ENCODE data around the gene SEC31A. TPM values are rescaled to one million over a fixed set of nuclear protein-coding genes. Genes with fewer than 3 reads are reported as not detected.
"Not testable (repeated sequence)": the region's sequence is repeated elsewhere in the genome, so short reads cannot be mapped to it uniquely, and the experiment has no call there.

SEC31A gene
- total and polyA plus RNA-seq, 8 donors, result 72.1 to 590 (median 128) TPM

GRCh38 chr4:82842593-82842992 is 48.4 kb downstream of the SEC31A start:
- no peak for TF ChIP-seq EP300 (IDR thresholded peaks at IDR 0.05)
- no peak for TF ChIP-seq POLR2A (IDR thresholded peaks at IDR 0.05)
- TF ChIP-seq POLR2AphosphoS5 (IDR thresholded peaks at IDR 0.05), result no peak
- TF ChIP-seq CTCF (IDR thresholded peaks at IDR 0.05), result no peak
- intact Hi-C loops (cut with DNase I; ENCODE audit: low total_unique reads), result no loop called here
- Histone ChIP-seq H3K36me3 (peaks cover 70 to 100% (median 100%) of the 10 kb centered on the region in 4 donors), H3K4me3 (no peak overlapping the region), H3K9me3 (no peaks in the 10 kb centered on the region), H3K4me1 (peaks cover 0 to 17% (median 6%) of the 10 kb centered on the region in 4 donors), H3K27ac (no peak overlapping the region), H3K27me3 (no peaks in the 10 kb centered on the region)
- DNase-seq, result peak in 1 of 2 donors; percentile 16

GRCh38 chr4:82839624-82840023 is 51.3 kb downstream of the SEC31A start:
- H3K4me1 ChIP-seq, result peaks cover 0 to 17% (median 6%) of the 10 kb centered on the region in 4 donors
- H3K9me3 ChIP-seq, result no peaks in the 10 kb centered on the region
- H3K4me3 ChIP-seq, result no peak overlapping the region
- intact Hi-C loops (cut with DNase I; ENCODE audit: low total_unique reads), result no loop called here
- no peak for DNase-seq
- no peaks in the 10 kb centered on the region for H3K27me3 ChIP-seq
- 50 to 70% (median 66%) methylated on average over 1 of the region's 1 CpG for WGBS, 5 donors
- TF ChIP-seq EP300 (IDR thresholded peaks at IDR 0.05) (no peak), POLR2AphosphoS5 (IDR thresholded peaks at IDR 0.05) (no peak), CTCF (IDR thresholded peaks at IDR 0.05) (no peak), POLR2A (IDR thresholded peaks at IDR 0.05) (no peak)
- H3K36me3 ChIP-seq, result peaks cover 56 to 98% (median 95%) of the 10 kb centered on the region in 4 donors
- H3K27ac ChIP-seq, result peak overlapping the region in 2 of 5 donors; percentile 53 to 62

- Histone ChIP-seq H3K36me3 (peaks cover 19 to 78% (median 70%) of the 10 kb centered on the region in 4 donors), H3K27me3 (no peaks in the 10 kb centered on the region), H3K9me3 (no peaks in the 10 kb centered on the region), H3K27ac (peak overlapping the region in 1 of 5 donors; percentile 19), H3K4me1 (peaks cover 0 to 11% (median 3%) of the 10 kb centered on the region in 4 donors), H3K4me3 (no peak overlapping the region)
- intact Hi-C loops (cut with DNase I; ENCODE audit: low total_unique reads), result no loop called here
- TF ChIP-seq POLR2A (IDR thresholded peaks at IDR 0.05) (no peak), POLR2AphosphoS5 (IDR thresholded peaks at IDR 0.05) (peak in 1 of 3 donors; percentile 27), CTCF (IDR thresholded peaks at IDR 0.05) (no peak), EP300 (IDR thresholded peaks at IDR 0.05) (no peak)
- peak in 1 of 2 donors; percentile 73 for DNase-seq
- WGBS, 5 donors, result 17 to 32% (median 27%) methylated on average over 1 of the region's 1 CpG
These were observed 57.1 kb downstream of the SEC31A start for GRCh38 chr4:82833696-82834313.

- H3K27ac ChIP-seq; DNase-seq; H3K9me3 ChIP-seq; H3K27me3 ChIP-seq; intact Hi-C loops (cut with DNase I; ENCODE audit: low total_unique reads); H3K4me3 ChIP-seq: not testable (repeated sequence)
- Histone ChIP-seq H3K36me3 (peaks cover 17 to 78% (median 70%) of the 10 kb centered on the region in 4 donors), H3K4me1 (peaks cover 0 to 11% (median 3%) of the 10 kb centered on the region in 4 donors)
- WGBS, 5 donors, result 74 to 88% (median 84%) methylated on average over 4 of the region's 4 CpGs
These were observed 57.9 kb downstream of the SEC31A start for GRCh38 chr4:82833060-82833459.

GRCh38 chr4:82825425-82825824 is 65.5 kb downstream of the SEC31A start:
- no peak overlapping the region for H3K27ac ChIP-seq
- 80 to 88% (median 82%) methylated on average over 3 of the region's 3 CpGs for WGBS, 5 donors
- intact Hi-C loops (cut with DNase I; ENCODE audit: low total_unique reads), result no loop called here
- no peaks in the 10 kb centered on the region for H3K9me3 ChIP-seq
- H3K27me3 ChIP-seq, result no peaks in the 10 kb centered on the region
- H3K4me1 ChIP-seq, result no peaks in the 10 kb centered on the region
- no peak for TF ChIP-seq CTCF (IDR thresholded peaks at IDR 0.05)
- no peak for DNase-seq
- peaks cover 74 to 98% (median 98%) of the 10 kb centered on the region in 4 donors for H3K36me3 ChIP-seq
- no peak overlapping the region for H3K4me3 ChIP-seq
